Measurements from ENCODE around the gene BCAR3.

BCAR3 gene

GRCh38 chr1:93638307-93638847 lies 43.3 kb downstream of the BCAR3 start:
- DNase-seq (ENCODE audit: low spot score): no peak

- no peak for DNase-seq (ENCODE audit: low spot score)
These were observed 44.9 kb downstream of the BCAR3 start for GRCh38 chr1:93636712-93637111.

- peak; percentile 80 for DNase-seq (ENCODE audit: low spot score)
These were observed 45.8 kb downstream of the BCAR3 start for GRCh38 chr1:93635614-93636543.

- DNase-seq (ENCODE audit: low spot score): no peak
These were observed 48.3 kb downstream of the BCAR3 start for GRCh38 chr1:93633313-93633712.

- DNase-seq (ENCODE audit: low spot score): no peak
These were observed 49.8 kb downstream of the BCAR3 start for GRCh38 chr1:93631626-93632365.

GRCh38 chr1:93630168-93630567 lies 51.5 kb downstream of the BCAR3 start:
- DNase-seq (ENCODE audit: low spot score): no peak

GRCh38 chr1:93629101-93630059 lies 52.3 kb downstream of the BCAR3 start:
- DNase-seq (ENCODE audit: low spot score): peak; percentile 63

GRCh38 chr1:93628681-93629080 lies 53.0 kb downstream of the BCAR3 start:
- DNase-seq (ENCODE audit: low spot score): no peak

GRCh38 chr1:93625582-93626327 lies 55.9 kb downstream of the BCAR3 start:
- no peak for DNase-seq (ENCODE audit: low spot score)

- no peak for DNase-seq (ENCODE audit: low spot score)
These were observed 57.8 kb downstream of the BCAR3 start for GRCh38 chr1:93623875-93624274.

- no peak for DNase-seq (ENCODE audit: low spot score)
These were observed 58.2 kb downstream of the BCAR3 start for GRCh38 chr1:93623436-93623835.

- DNase-seq (ENCODE audit: low spot score): no peak
These were observed 60.4 kb downstream of the BCAR3 start for GRCh38 chr1:93621246-93621645.

- no peak for DNase-seq (ENCODE audit: low spot score)
These were observed 60.8 kb downstream of the BCAR3 start for GRCh38 chr1:93620841-93621210.

GRCh38 chr1:93620172-93620840 lies 61.3 kb downstream of the BCAR3 start:
- DNase-seq (ENCODE audit: low spot score): no peak

- no peak for DNase-seq (ENCODE audit: low spot score)
These were observed 62.0 kb downstream of the BCAR3 start for GRCh38 chr1:93619507-93620171.

GRCh38 chr1:93617670-93618499 lies 63.8 kb downstream of the BCAR3 start:
- no peak for DNase-seq (ENCODE audit: low spot score)

GRCh38 chr1:93616996-93617669 lies 64.5 kb downstream of the BCAR3 start:
- peak; percentile 66 for DNase-seq (ENCODE audit: low spot score)

- peak; percentile 19 for DNase-seq (ENCODE audit: low spot score)
These were observed 65.2 kb downstream of the BCAR3 start for GRCh38 chr1:93616221-93616995.

Data from globus pallidus (tissue), 1 donor.